ENCODE measurements around the gene NPAS1.
A peak's percentile ranks its signal among the peaks of the same experiment; 100 is the strongest.

The NPAS1 gene

DNA sequence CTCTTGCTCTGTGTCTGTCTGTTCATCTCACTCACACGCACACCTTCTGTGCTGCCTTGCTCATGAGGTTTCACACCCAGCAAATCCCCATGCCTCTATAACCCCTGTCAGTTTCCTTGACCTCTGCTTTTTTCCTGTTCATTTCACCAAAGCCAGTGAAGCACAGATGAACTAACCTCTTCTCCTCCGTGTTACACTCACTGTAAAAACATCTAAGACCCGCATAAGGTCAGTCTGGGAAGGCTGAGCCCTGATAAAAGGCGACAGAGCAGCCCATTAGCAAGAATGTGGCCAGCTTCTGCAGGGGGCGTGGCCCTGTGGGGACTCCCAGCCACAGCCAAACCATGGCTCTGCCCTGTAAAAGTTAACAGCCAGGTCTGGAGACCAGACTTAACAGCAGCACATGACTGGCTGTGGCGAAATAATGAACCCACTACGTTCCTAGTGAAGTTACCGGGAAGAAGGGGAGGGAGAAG lies 42.8 kb upstream of the NPAS1 start:
- H3K4me3 ChIP-seq (replicated peaks; ENCODE audit: low read depth, low read length): no peak overlapping the region
- TF ChIP-seq, protein P1, sequence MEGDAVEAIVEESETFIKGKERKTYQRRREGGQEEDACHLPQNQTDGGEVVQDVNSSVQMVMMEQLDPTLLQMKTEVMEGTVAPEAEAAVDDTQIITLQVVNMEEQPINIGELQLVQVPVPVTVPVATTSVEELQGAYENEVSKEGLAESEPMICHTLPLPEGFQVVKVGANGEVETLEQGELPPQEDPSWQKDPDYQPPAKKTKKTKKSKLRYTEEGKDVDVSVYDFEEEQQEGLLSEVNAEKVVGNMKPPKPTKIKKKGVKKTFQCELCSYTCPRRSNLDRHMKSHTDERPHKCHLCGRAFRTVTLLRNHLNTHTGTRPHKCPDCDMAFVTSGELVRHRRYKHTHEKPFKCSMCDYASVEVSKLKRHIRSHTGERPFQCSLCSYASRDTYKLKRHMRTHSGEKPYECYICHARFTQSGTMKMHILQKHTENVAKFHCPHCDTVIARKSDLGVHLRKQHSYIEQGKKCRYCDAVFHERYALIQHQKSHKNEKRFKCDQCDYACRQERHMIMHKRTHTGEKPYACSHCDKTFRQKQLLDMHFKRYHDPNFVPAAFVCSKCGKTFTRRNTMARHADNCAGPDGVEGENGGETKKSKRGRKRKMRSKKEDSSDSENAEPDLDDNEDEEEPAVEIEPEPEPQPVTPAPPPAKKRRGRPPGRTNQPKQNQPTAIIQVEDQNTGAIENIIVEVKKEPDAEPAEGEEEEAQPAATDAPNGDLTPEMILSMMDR (IDR thresholded peaks at IDR 0.05; ENCODE audit: low read length, missing control alignments): no peak
- peak; percentile 76 for DNase-seq (ENCODE audit: low read depth)

DNA sequence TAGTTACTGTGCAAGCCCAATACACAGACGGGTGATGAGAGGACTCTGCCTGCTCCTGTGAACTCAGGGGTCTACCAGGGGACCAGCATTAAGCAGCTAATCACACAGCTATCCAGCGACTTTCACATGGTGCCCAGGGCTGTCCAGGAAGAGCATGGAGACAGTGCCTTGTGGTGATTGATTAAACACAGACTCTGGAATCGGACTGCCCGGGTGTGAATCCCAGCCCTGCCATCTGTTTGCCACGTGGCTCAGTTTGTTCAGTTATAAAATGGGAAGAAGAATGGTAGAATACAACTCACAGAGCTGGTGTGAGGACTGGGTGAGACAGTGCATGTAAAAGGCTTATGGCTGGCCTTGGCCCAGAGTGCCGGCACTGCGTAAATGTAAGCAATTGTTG lies 42.1 kb upstream of the NPAS1 start:
- H3K4me3 ChIP-seq (replicated peaks; ENCODE audit: low read depth, low read length): no peak overlapping the region
- TF ChIP-seq, protein P1 (IDR thresholded peaks at IDR 0.05; ENCODE audit: low read length, missing control alignments): no peak
- DNase-seq (ENCODE audit: low read depth): no peak

DNA sequence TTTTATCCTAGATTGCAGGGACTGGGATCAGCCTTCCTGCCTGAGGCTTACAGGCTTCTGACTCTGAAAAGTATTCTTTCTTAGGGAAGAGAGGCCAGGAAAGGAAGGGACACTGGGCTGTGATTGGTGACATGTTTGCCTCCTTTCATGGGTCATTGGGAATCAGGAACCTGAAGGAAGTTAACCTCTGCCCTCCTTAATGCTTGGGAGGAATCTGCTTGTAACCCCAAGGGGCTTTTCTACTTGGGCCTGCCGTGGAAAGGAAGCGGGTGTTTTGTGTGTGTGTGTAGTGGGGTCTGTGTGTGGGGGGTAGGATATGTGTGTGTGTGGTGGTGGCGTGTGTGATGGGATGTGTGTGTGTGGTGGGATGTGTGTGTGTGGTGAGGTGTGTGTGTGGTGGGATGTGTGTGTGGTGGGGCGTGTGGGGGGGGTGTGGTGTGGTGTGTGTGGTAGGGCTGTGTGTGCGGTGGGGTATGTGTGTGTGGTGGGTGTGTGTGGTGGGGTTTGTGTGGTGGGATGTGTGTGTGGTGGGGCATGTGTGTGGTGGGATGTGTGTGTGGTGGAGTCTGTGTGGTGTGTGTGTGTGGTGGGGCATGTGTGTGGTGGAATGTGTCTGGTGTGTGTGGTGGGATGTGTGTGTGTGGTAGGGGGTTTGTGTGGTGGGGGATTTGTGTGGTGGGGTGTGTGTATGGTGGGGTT lies 41.3 kb upstream of the NPAS1 start:
- H3K4me3 ChIP-seq (replicated peaks; ENCODE audit: low read depth, low read length): no peak overlapping the region
- TF ChIP-seq, protein P1 (IDR thresholded peaks at IDR 0.05; ENCODE audit: low read length, missing control alignments): no peak
- DNase-seq (ENCODE audit: low read depth): no peak

DNA sequence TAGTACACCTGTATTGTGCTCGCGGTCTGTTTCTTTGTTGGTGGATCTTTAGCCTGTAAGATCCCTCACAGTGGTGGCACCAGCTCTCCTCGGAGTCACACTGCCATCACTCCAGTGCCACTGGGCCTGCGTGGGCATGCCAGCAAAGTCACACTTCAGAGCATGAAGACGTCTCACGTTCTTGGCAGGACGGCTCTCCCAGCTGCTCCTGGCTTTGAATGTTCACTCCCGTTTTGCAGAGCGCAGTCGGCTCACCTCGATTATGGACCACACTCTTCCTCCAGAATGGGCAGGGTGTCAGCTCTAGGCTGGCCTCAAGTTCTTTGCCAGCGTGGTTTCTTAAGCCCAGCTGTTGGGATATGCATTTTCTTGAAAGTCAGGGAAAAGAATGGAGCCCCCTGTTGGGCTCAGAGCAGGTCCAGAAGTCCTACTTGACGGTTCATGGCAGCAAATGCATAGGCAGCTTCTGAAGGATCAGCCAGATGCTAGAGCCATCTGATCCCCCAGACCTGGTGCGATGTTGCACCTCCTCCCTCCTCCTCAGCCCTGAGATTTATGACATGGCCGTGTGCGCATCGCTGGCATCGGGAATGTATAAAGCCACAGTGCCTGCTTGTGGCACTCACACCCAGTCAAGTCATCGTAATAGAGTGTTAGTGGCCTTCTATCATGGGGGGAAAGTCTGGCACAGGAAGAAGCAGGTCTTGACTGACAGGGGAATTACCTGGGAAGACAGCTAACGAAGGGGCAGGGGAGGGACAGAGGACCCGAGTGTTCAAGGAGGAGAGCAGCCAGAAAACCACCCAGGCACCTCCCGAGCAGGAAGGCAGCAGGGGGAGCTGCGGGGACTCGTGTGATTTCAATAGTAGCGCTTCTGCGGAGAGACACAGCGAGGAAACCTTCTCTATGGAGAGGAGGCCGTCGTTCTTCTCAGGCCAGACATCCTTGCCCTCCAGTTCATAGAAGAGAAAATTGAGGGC lies 40.2 kb upstream of the NPAS1 start:
- no peak overlapping the region for H3K4me3 ChIP-seq (replicated peaks; ENCODE audit: low read depth, low read length)
- DNase-seq (ENCODE audit: low read depth): no peak
- TF ChIP-seq, protein P1 (IDR thresholded peaks at IDR 0.05; ENCODE audit: low read length, missing control alignments): no peak

DNA sequence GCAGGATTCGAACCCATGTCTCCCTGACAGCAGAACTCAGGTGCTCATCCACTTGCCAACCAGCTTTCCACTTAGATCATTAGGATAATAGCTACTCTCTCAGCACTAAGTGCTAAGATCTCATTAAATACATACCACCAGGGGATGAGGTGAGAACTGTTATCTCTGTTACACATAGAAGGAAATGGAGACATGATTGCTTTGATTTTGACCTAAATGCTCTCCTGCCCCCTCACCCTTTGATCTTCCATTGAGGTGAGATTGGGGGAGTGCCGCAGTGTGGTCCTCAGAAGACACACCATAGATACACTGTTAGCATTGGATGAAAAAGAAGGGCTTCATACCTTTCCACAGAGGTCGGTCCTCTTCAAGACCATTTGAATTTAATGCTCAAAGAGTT lies 38.9 kb upstream of the NPAS1 start:
- DNase-seq (ENCODE audit: low read depth): no peak
- TF ChIP-seq, protein P1 (IDR thresholded peaks at IDR 0.05; ENCODE audit: low read length, missing control alignments): no peak
- H3K4me3 ChIP-seq (replicated peaks; ENCODE audit: low read depth, low read length): no peak overlapping the region

DNA sequence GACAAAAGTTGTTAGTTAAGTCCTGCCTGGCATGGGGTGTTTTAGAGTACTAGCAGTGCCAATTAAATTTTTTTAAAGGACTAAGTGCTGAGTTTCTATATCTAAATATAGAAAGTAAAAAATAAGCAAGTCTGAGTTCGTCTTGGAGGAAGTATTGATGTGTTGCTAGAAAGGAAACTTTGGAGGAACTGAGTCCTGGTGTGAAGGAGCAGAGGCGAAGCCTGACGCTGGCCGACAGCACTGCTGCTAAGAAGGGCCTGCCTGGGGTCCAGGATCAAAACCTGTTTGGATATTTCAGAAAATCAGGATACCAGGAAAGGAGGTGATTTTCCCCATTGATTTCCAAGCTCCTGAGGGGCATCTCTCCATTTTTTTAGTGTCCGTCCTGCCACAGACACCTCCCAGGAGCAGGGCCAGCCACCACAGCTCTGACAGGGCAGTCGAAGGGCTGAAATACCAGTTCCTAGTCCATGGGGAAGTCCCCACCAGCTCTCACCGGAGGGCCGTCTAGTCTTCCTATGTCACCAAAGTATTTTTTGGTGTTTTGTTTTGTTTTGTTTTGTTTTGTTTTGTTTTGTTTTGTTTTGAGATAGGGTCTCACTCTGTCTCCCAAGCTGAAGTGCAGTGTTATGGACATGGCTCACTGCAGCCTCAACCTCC lies 38.2 kb upstream of the NPAS1 start:
- no peak for DNase-seq (ENCODE audit: low read depth)
- H3K4me3 ChIP-seq (replicated peaks; ENCODE audit: low read depth, low read length): no peak overlapping the region
- TF ChIP-seq, protein P1 (IDR thresholded peaks at IDR 0.05; ENCODE audit: low read length, missing control alignments): no peak

Data from fibroblast of pulmonary artery (primary cell).